A549 (cell line): ENCODE measurements around the gene TCL1A. TPM values are rescaled to one million over a fixed set of nuclear protein-coding genes. Genes with fewer than 3 reads are reported as not detected.

Experiments
- ATAC-seq, 2 experiments: fragments of 200-7000 bp in 1 of 2; fragments of >200 bp in 1 of 2; cut with Nextera tagmentation in 1 of 2; cut with Tn5 transposase in 1 of 2; 3 replicates each; pipeline versions ENCODE4 v1.8.0 to v1.9.1; 2018 to 2020; ENCODE audit warnings: mild to moderate bottlenecking in 1 of 2, moderate library complexity in 1 of 2
- CTCF ChIA-PET: fragments of 300-600 bp; sonication (Branson Sonifier 250); formaldehyde crosslinking; extraction: SDS; loops from one replicate; lab custom pipeline; 2021; ENCODE audit warnings: antibody characterized with exemption, inconsistent platforms; lab: Yijun Ruan, JAX
- POLR2A ChIA-PET: fragments of 350-600 bp; formaldehyde crosslinking; extraction: SDS; loops from one replicate; lab custom pipeline; 2021; ENCODE audit warnings: antibody characterized with exemption, inconsistent platforms; lab: Yijun Ruan, JAX
- DNase-seq, 2 experiments: peaks; one replicate each; pipeline versions ENCODE4 v3.0.0 to v3.0.0-alpha.2; 2011 to 2016; ENCODE audit warnings: low read depth in 1 of 2, low spot score in 1 of 2
- FAIRE-seq: peaks from 2 replicates; lab custom pipeline; 2011; peaks lifted over from hg19 to GRCh38; lab: Jason Lieb, UNC
- H3K27ac ChIP-seq, 2 experiments: fragments of >200 bp; sonication (Bioruptor Twin); formaldehyde crosslinking; 3 replicates each; pipeline ENCODE4 v1.5.1; 2016 to 2017
- H3K4me1 ChIP-seq: fragments of >200 bp; sonication (Bioruptor Twin); formaldehyde crosslinking; 3 replicates; pipeline ENCODE4 v1.6.1; 2016
- H3K4me2 ChIP-seq: fragments of >200 bp; sonication (Bioruptor Twin); formaldehyde crosslinking; 3 replicates; pipeline ENCODE4 v1.6.1; 2016
- H3K4me3 ChIP-seq: fragments of >200 bp; sonication (Bioruptor Twin); formaldehyde crosslinking; 3 replicates; pipeline ENCODE4 v1.5.1; 2016
- H3K9me3 ChIP-seq: fragments of >200 bp; sonication (Bioruptor Twin); formaldehyde crosslinking; 3 replicates; pipeline ENCODE4 v1.6.1; 2016
- CHD4 ChIP-seq: fragments of 200-600 bp; sonication (generic); IDR thresholded peaks from 2 replicates; pipeline ENCODE4 v1.6.1; 2016; ENCODE audit warnings: antibody characterized with exemption, mild to moderate bottlenecking, borderline replicate concordance
- CTCF ChIP-seq: fragments of >200 bp; sonication (Bioruptor Twin); formaldehyde crosslinking; IDR thresholded peaks from 3 replicates; pipeline ENCODE4 v1.5.1; 2016
- EHF ChIP-seq: fragments of 250-450 bp; sonication (Bioruptor Pico); IDR thresholded peaks from 2 replicates; pipeline ENCODE4 v1.5.0; 2020; ENCODE audit warnings: mild to moderate bottlenecking
- EHMT2 ChIP-seq: fragments of 200-600 bp; sonication (generic); IDR thresholded peaks from 2 replicates; pipeline ENCODE4 v1.6.1; 2016; ENCODE audit warnings: antibody characterized with exemption, low read depth, mild to moderate bottlenecking, moderate library complexity
- EP300 ChIP-seq, 2 experiments: fragments of >200 bp; sonication (Bioruptor Twin); formaldehyde crosslinking; IDR thresholded peaks; 2 replicates in 1 of 2; 3 replicates in 1 of 2; pipeline ENCODE4 v1.6.1; 2016 to 2017
- ESRRA ChIP-seq: fragments of 150-350 bp; IDR thresholded peaks from 2 replicates; pipeline ENCODE4 v1.6.1; 2014; ENCODE audit warnings: mild to moderate bottlenecking, low read length, borderline replicate concordance
- FOSB ChIP-seq: fragments of 250-450 bp; sonication (Bioruptor Pico); IDR thresholded peaks from 2 replicates; pipeline ENCODE4 v1.5.0; 2020; ENCODE audit warnings: mild to moderate bottlenecking, moderate library complexity
- FOSL2 ChIP-seq, 2 experiments: fragments of 450-650 bp in 1 of 2; fragments of >200 bp in 1 of 2; sonication (Bioruptor Twin) in 1 of 2; formaldehyde crosslinking; IDR thresholded peaks; 2 replicates each; pipeline versions ENCODE4 v1.5.0 to v1.6.1; 2016 to 2020; ENCODE audit warnings: mild to moderate bottlenecking in 1 of 2, moderate library complexity in 1 of 2
- FOXS1 ChIP-seq: fragments of 250-450 bp; sonication (Bioruptor Pico); IDR thresholded peaks from 2 replicates; pipeline ENCODE4 v1.5.0; 2020; ENCODE audit warnings: mild to moderate bottlenecking, moderate library complexity
- HDAC2 ChIP-seq: fragments of 200-600 bp; sonication (generic); IDR thresholded peaks from 2 replicates; pipeline ENCODE4 v1.6.1; 2016
- HOXB5 ChIP-seq: fragments of 250-450 bp; sonication (Bioruptor Pico); IDR thresholded peaks from 2 replicates; pipeline ENCODE4 v1.5.0; 2020; ENCODE audit warnings: mild to moderate bottlenecking, moderate library complexity
- KDM1A ChIP-seq: fragments of 200-600 bp; sonication (generic); IDR thresholded peaks from 2 replicates; pipeline ENCODE4 v1.6.1; 2016; ENCODE audit warnings: low read depth, mild to moderate bottlenecking
- MAFK ChIP-seq: fragments of 450-650 bp; IDR thresholded peaks from 2 replicates; pipeline ENCODE4 v1.6.1; 2014; ENCODE audit not compliant: partially characterized antibody
- NPAS2 ChIP-seq: fragments of 250-450 bp; sonication (Bioruptor Pico); IDR thresholded peaks from 2 replicates; pipeline ENCODE4 v1.8.0; 2022; ENCODE audit warnings: mild to moderate bottlenecking, moderate library complexity, borderline replicate concordance
- NR3C1 ChIP-seq: fragments of >200 bp; sonication (Bioruptor Twin); formaldehyde crosslinking; IDR thresholded peaks from 3 replicates; pipeline ENCODE4 v1.6.1; 2017
- PBX3 ChIP-seq: IDR thresholded peaks from 2 replicates; pipeline ENCODE4 v1.6.1; 2012
- POLR2AphosphoS2 ChIP-seq: conservative IDR thresholded peaks from 2 replicates; pipeline ENCODE4 v1.6.1; 2012; ENCODE audit warnings: low read length, improper control_type of control experiment, inconsistent platforms
- RCOR1 ChIP-seq: fragments of 150-350 bp; IDR thresholded peaks from 2 replicates; pipeline ENCODE4 v1.6.1; 2014; ENCODE audit warnings: antibody characterized with exemption, low read length, low read depth
- REST ChIP-seq: fragments of 200-600 bp; sonication (generic); IDR thresholded peaks from 2 replicates; pipeline ENCODE4 v1.6.1; 2016; ENCODE audit warnings: antibody characterized with exemption, mild to moderate bottlenecking, moderate library complexity
- RFX5 ChIP-seq: fragments of 450-650 bp; IDR thresholded peaks from 2 replicates; pipeline ENCODE4 v1.7.1; 2014; ENCODE audit warnings: antibody characterized with exemption, mild to moderate bottlenecking, moderate library complexity
- RNF2 ChIP-seq: fragments of 200-600 bp; sonication (generic); IDR thresholded peaks from 2 replicates; pipeline ENCODE4 v1.6.1; 2016; ENCODE audit warnings: low read depth, mild to moderate bottlenecking, antibody characterized with exemption, moderate library complexity, borderline replicate concordance
- SMC3 ChIP-seq: fragments of >200 bp; sonication (Bioruptor Twin); formaldehyde crosslinking; IDR thresholded peaks from 3 replicates; pipeline ENCODE4 v1.6.1; 2018; ENCODE audit warnings: inconsistent platforms
- TP53 ChIP-seq: fragments of 250-450 bp; sonication (Bioruptor Pico); IDR thresholded peaks from 2 replicates; pipeline ENCODE4 v1.5.0; 2021; ENCODE audit warnings: mild to moderate bottlenecking, moderate library complexity
- ZFP36 ChIP-seq: fragments of 450-650 bp; IDR thresholded peaks from 2 replicates; pipeline ENCODE4 v1.6.1; 2014; ENCODE audit warnings: borderline replicate concordance; ENCODE audit not compliant: partially characterized antibody
- ZNF302 ChIP-seq: fragments of 250-450 bp; sonication (Bioruptor Pico); IDR thresholded peaks from 2 replicates; pipeline ENCODE4 v1.9.0; 2021; ENCODE audit warnings: inconsistent platforms, mild to moderate bottlenecking, moderate library complexity
- WGBS: methylation state at CpG from one replicate; pipeline ENCODE4 v1.1.6; 2017; ENCODE audit errors: missing lambda C conversion rate; 5-methylcytosine and 5-hydroxymethylcytosine counted together
- polyA plus RNA-seq, 4 experiments: library from polyadenylated mRNA; depleted of rRNA in 3 of 4; stranded (reverse); fragments of >200 nt; fragmentation: RNase III in 1 of 4; extraction: RNeasy Plus Mini Kit Qiagen cat#74134 plus additional on column Dnase treatment in 1 of 4; gene quantifications; 2 replicates in 3 of 4; 3 replicates in 1 of 4; pipeline ENCODE4 v1.2.3, GENCODE V29; 2011 to 2017
- TF ChIP-seq, protein P1 (sequence below): fragments of >200 bp; sonication (Bioruptor Twin); formaldehyde crosslinking; IDR thresholded peaks from 2 replicates; pipeline ENCODE4 v1.6.1; 2016
- TF ChIP-seq, protein P2 (sequence below): IDR thresholded peaks from 2 replicates; pipeline ENCODE4 v1.6.1; 2012
- TF ChIP-seq, protein P3 (sequence below): fragments of 450-650 bp; IDR thresholded peaks from 2 replicates; pipeline ENCODE4 v1.6.1; 2014; ENCODE audit warnings: antibody characterized with exemption

TCL1A gene
- polyA plus RNA-seq, 2 of the 4 experiments (the other 2 are of a cell fraction) = not detected

DNA sequence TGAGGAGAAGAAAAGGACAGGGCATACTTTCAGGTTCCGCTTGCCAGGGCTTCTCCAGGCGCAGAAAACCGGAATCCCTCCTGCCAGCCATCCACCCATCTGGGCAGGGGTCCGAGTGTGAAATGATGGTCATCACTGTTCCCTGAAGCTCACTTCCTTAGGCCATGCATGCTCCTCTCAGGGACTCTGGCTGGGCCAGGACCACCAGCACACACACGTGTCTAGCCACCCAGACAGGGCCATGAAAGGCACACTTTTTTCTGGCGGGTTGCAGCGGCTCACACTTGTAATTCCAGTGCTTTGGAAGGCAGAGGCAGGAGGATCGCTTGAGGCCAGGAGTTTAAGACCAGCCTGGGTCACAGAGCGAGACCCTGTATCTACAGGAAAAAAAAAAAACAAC lies 1.5 kb downstream of the TCL1A start:
- DNase-seq (no peak), FAIRE-seq (no peak)
- POLR2A ChIA-PET = no interaction called here

DNA sequence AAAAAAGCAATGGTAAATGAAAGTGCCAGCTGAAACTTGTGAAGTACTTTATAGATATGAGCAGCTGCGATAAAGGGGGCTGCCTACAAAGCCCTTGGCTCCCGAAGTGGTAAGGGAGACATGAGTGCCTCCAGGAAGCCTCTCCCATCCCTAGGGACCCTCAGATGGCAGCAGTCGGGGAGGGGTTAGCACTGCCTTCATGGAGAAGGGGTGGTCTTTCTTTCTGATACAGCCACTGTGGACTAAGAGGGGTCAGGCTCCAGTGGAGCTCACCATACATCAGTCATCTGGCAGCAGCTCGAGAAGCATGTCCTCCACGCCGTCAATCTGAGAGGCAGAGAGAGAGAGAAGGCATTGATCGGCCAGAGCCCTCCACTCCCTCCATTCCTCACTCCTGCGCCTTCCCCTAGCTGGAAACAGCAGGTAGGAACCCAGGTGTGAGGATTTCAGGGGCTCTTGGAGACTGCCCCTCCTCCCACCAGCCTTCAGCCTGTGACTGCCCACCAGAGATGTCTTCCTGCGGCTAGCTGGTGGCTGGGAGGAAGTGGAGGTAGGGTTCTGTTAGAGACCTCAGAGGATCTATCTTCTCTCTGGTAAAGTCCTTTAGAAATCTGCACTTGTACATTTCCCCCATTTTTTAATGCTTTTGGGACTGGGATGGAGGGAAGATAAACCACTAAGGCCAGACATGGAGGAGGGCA lies 2.3 kb downstream of the TCL1A start:
- FAIRE-seq (no peak), DNase-seq (no peak), ATAC-seq (no peak)
- 17% methylated on average over 9 of the region's 9 CpGs for WGBS
- H3K4me1 ChIP-seq = no peaks in the 10 kb centered on the region
- no peak overlapping the region for H3K4me3 ChIP-seq
- H3K4me2 ChIP-seq = no peak overlapping the region
- no peak overlapping the region for H3K27ac ChIP-seq
- CTCF ChIA-PET = interaction anchor here (0.6 to 1.2 kb wide), 2 partner anchors 81 to 980 kb away, joined by 3 read pairs; no protein-coding TSS in a partner anchor
- POLR2A ChIA-PET = no interaction called here
- H3K9me3 ChIP-seq = no peaks in the 10 kb centered on the region
- TF ChIP-seq EHMT2 (no peak), RNF2 (no peak), NR3C1 (no peak), SMC3 (no peak), HOXB5 (CRISPR knock-in tag) (no peak), ZNF302 (CRISPR knock-in tag) (no peak), TP53 (no peak), FOSL2 (IDR thresholded peaks at IDR 0.05) (no peak), FOSL2 (CRISPR knock-in tag; IDR thresholded peaks at IDR 0.05) (no peak), ESRRA (no peak), CTCF (no peak), RFX5 (no peak)
- TF ChIP-seq, protein P1, sequence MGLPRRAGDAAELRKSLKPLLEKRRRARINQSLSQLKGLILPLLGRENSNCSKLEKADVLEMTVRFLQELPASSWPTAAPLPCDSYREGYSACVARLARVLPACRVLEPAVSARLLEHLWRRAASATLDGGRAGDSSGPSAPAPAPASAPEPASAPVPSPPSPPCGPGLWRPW = no peak
- TF ChIP-seq, protein P2, sequence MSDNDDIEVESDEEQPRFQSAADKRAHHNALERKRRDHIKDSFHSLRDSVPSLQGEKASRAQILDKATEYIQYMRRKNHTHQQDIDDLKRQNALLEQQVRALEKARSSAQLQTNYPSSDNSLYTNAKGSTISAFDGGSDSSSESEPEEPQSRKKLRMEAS = no peak

More for the DNA sequence above, 1.5 kb downstream of the TCL1A start:
- H3K4me1 ChIP-seq = no peaks in the 10 kb centered on the region
- ATAC-seq = no peak
- H3K4me2 ChIP-seq = no peak overlapping the region
- WGBS = 47% methylated on average over 7 of the region's 9 CpGs
- CTCF ChIA-PET = no interaction called here
- no peak overlapping the region for H3K27ac ChIP-seq
- TF ChIP-seq MAFK (no peak), NPAS2 (CRISPR knock-in tag) (no peak), FOSB (no peak), PBX3 (no peak), RCOR1 (no peak), KDM1A (no peak), CHD4 (no peak), ESRRA (no peak), EHF (CRISPR knock-in tag) (no peak), ZFP36 (no peak), FOXS1 (no peak), POLR2AphosphoS2 (no peak), HDAC2 (no peak), EP300 (IDR thresholded peaks at IDR 0.05) (no peak), REST (no peak)
- TF ChIP-seq, protein P3, sequence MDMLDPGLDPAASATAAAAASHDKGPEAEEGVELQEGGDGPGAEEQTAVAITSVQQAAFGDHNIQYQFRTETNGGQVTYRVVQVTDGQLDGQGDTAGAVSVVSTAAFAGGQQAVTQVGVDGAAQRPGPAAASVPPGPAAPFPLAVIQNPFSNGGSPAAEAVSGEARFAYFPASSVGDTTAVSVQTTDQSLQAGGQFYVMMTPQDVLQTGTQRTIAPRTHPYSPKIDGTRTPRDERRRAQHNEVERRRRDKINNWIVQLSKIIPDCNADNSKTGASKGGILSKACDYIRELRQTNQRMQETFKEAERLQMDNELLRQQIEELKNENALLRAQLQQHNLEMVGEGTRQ = no peak
- TF ChIP-seq, protein P2 = no peak
- H3K4me3 ChIP-seq = no peak overlapping the region
- H3K9me3 ChIP-seq = no peaks in the 10 kb centered on the region
